Brain microvascular endothelial cell (primary cell): ENCODE data around the gene ABCD1.

Source experiments
- DNase-seq: peaks from one replicate; pipeline ENCODE4 v3.0.0-alpha.2; 2020
- H3K27ac ChIP-seq: fragments of 250-450 bp; sonication (Bioruptor Pico); 2 replicates; pipeline ENCODE4 v1.5.1; 2020; ENCODE audit warnings: mild to moderate bottlenecking, moderate library complexity
- H3K27me3 ChIP-seq: fragments of 250-450 bp; sonication (Bioruptor Pico); replicated peaks from 2 replicates; pipeline ENCODE4 v1.5.1; 2020; ENCODE audit warnings: mild to moderate bottlenecking
- H3K36me3 ChIP-seq: fragments of 250-450 bp; sonication (Bioruptor Pico); replicated peaks from 2 replicates; pipeline ENCODE4 v1.5.1; 2020; ENCODE audit warnings: mild to moderate bottlenecking
- H3K4me3 ChIP-seq: 2 replicates; pipeline ENCODE4 v1.5.1; 2011; ENCODE audit warnings: low read depth, mild to moderate bottlenecking, control low read depth, low read length, moderate library complexity
- CTCF ChIP-seq: IDR thresholded peaks from 2 replicates; pipeline ENCODE4 v1.5.1; 2011; ENCODE audit warnings: low read depth, mild to moderate bottlenecking, moderate library complexity, low read length, control low read depth, inconsistent platforms; ENCODE audit errors: missing control alignments
- in situ Hi-C: cut with HindIII; loops from 2 replicates; pipeline ENCODE4 v1.10.0; 2017; ENCODE audit warnings: low sequenced_read_pairs, low pct_ligation_motif_present

ABCD1 gene

DNA sequence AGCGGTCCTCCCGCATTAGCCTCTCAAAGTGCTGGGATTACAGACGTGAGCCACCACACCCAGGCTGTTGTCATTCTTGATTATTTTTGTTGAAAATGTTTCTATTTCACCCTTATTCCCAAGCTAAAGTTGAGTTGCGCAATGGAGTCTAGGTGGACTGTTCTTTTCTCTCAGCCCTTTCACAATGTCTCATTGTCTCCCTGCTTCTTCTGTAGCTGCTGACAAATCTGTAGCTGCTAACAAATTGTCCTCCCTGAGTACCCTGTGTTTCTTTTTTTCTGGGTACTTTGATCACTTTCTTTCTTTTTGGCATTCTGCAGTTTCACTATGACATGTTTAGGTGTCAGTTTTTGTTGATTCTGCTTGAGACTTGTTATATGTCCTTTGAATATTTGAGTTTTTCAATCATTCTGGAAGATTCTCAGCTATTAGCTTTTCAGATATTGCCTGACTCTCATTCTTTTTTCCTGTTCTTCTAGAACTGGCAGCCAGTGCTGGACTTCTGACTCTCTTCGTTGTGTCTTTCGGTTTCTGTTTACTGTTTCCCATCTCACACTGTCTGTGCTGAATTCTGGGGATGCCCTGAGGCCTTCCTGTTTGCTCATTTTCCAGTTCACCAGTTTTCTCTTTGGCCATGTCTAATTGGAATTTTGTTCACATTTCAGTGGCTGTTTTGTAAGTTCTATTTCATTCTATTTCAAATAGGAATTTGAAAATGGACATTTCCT is 6.6 kb downstream of the ABCD1 start:
- in situ Hi-C loops, result no loop called here
- TF ChIP-seq CTCF, result no peak
- no peak overlapping the region for H3K4me3 ChIP-seq
- H3K27ac ChIP-seq, result no peak overlapping the region
- H3K27me3 ChIP-seq, result no peaks in the 10 kb centered on the region
- no peak for DNase-seq
- no peaks in the 10 kb centered on the region for H3K36me3 ChIP-seq

- TF ChIP-seq CTCF, result no peak
- no peak for DNase-seq
- no peaks in the 10 kb centered on the region for H3K36me3 ChIP-seq
- no peaks in the 10 kb centered on the region for H3K27me3 ChIP-seq
- H3K4me3 ChIP-seq, result no peak overlapping the region
- H3K27ac ChIP-seq, result no peak overlapping the region
- in situ Hi-C loops, result no loop called here
These were observed 7.2 kb downstream of the ABCD1 start for GRCh38 chrX:153731845-153732215.

DNA sequence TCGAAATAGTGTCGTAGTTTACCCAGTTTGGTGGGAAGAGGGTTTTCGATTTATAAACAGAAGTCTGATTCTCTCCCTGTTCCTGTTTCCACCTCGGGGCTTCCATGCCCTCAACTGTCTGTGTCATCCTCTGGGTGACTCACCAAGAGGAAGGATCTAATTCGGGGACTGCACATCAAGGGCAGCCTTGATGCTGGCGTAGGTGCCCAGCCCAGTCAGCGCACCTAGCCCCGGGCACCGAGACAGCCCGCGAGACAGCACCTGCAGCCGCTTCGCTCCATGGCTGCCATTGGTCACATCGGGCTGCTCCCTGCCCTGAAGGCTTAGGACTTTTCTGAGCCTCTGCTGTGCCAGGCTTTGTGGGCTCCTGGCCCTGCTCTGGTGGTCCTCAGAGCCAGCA is 7.7 kb downstream of the ABCD1 start:
- in situ Hi-C loops, result no loop called here
- TF ChIP-seq CTCF, result no peak
- no peak overlapping the region for H3K4me3 ChIP-seq
- no peaks in the 10 kb centered on the region for H3K36me3 ChIP-seq
- no peaks in the 10 kb centered on the region for H3K27me3 ChIP-seq
- H3K27ac ChIP-seq, result no peak overlapping the region
- DNase-seq, result no peak

DNA sequence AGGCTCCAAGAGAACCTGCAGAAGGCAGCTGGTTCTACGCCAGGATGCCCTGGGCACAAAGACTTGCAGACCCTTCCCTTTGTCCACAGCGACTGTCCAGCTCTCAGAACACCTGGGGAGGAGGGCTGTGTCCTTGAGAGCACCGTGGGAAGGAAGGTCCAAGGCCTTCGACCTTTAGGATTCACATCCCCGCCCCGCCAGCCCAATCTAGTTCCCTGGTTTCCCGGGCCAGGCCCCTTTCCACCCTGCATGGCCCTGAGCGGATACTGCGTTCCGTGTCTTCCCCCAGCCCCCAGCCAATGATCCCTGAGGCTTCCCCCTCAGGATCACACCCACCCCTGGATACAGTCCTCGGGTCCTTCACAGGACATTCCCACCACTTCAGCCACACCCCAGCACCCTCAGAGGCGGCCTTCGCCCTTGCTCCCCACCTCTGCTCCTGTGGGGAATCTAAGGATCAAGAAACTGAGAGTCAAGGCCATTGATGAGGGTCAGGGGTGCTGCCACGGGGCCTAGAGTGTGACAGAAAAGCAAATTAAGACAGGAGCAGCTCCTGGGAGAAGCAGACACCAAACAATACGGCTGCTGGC is 9.1 kb downstream of the ABCD1 start:
- TF ChIP-seq CTCF, result no peak
- no peak for DNase-seq
- in situ Hi-C loops, result no loop called here

DNA sequence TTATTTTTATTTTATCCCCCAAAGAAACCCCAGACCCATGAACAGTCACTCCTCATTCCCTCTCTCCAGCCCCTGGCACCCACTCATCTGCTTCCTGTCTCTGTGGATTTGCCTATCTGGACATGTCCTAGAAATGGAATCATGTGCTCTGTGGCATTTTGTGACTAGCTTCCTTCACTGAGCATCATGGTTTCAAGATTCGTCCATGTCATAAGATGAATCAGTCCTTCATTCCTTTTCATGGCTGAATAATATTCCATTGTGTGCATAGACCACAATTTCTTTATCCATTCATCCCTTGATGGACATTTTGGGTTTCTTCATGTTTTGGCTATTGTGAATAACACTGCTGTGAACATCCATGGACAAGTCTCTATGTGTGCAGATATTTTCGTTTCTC is 10.2 kb downstream of the ABCD1 start:
- no peak overlapping the region for H3K4me3 ChIP-seq
- no peak for TF ChIP-seq CTCF
- in situ Hi-C loops, result no loop called here
- H3K36me3 ChIP-seq, result no peaks in the 10 kb centered on the region
- H3K27ac ChIP-seq, result no peak overlapping the region
- no peak for DNase-seq
- H3K27me3 ChIP-seq, result no peaks in the 10 kb centered on the region

More for the DNA sequence above, 9.1 kb downstream of the ABCD1 start:
- H3K27ac ChIP-seq, result no peak overlapping the region
- no peaks in the 10 kb centered on the region for H3K36me3 ChIP-seq
- H3K4me3 ChIP-seq, result no peak overlapping the region
- H3K27me3 ChIP-seq, result no peaks in the 10 kb centered on the region

- peak; percentile 13 for TF ChIP-seq CTCF
- Histone ChIP-seq H3K4me3 (no peak overlapping the region), H3K27ac (no peak overlapping the region), H3K27me3 (no peaks in the 10 kb centered on the region), H3K36me3 (no peaks in the 10 kb centered on the region)
- DNase-seq, result no peak
- in situ Hi-C loops, result no loop called here
These were observed 10.6 kb downstream of the ABCD1 start for GRCh38 chrX:153735274-153735673.
